H1 (cell line): ENCODE results near the gene MBD3L1. TPM values are rescaled to one million over a fixed set of nuclear protein-coding genes. Genes with fewer than 3 reads are reported as not detected.

ENCODE experiments used
- CTCF ChIA-PET: fragments of 300-600 bp; sonication (Branson Sonifier 250); formaldehyde crosslinking; loops from one replicate; lab custom pipeline; 2021; ENCODE audit not compliant: partially characterized antibody; lab: Charles Lee
- POLR2A ChIA-PET: fragments of 300-600 bp; sonication (Branson Sonifier 250); formaldehyde crosslinking; loops from one replicate; lab custom pipeline; 2021; ENCODE audit warnings: inconsistent platforms; ENCODE audit not compliant: partially characterized antibody; lab: Charles Lee
- DNase-seq, 2 experiments: peaks; one replicate each; pipeline versions ENCODE4 v3.0.0 to v3.0.0-alpha.2; 2010 to 2022; ENCODE audit warnings: low spot score in 2 of 2, low read depth in 1 of 2, mixed read lengths in 1 of 2
- FAIRE-seq: peaks from 2 replicates; lab custom pipeline; 2011; peaks lifted over from hg19 to GRCh38; lab: Jason Lieb, UNC
- H2AFZ ChIP-seq: 2 replicates; pipeline ENCODE4 v1.8.1; 2012; ENCODE audit warnings: low read length, inconsistent platforms
- H2AK5ac ChIP-seq: 2 replicates; pipeline ENCODE4 v1.6.1; 2013; ENCODE audit warnings: low read depth, low read length
- H2BK120ac ChIP-seq: replicated peaks from 2 replicates; pipeline ENCODE3; 2013; ENCODE audit warnings: low read depth, low read length, inconsistent platforms
- H2BK12ac ChIP-seq: 2 replicates; pipeline ENCODE4 v1.6.1; 2013; ENCODE audit warnings: low read depth, low read length
- H2BK15ac ChIP-seq: 2 replicates; pipeline ENCODE4 v1.6.1; 2013; ENCODE audit warnings: low read length
- H2BK20ac ChIP-seq: 2 replicates; pipeline ENCODE4 v1.6.1; 2013; ENCODE audit warnings: low read length
- H2BK5ac ChIP-seq: 2 replicates; pipeline ENCODE4 v1.6.1; 2013; ENCODE audit warnings: low read depth, low read length
- H3K14ac ChIP-seq: 2 replicates; pipeline ENCODE4 v1.6.1; 2013; ENCODE audit warnings: inconsistent platforms; ENCODE audit not compliant: insufficient read length
- H3K18ac ChIP-seq: 2 replicates; pipeline ENCODE4 v1.6.1; 2013; ENCODE audit warnings: low read length; ENCODE audit errors: extremely low read depth
- H3K23ac ChIP-seq: 2 replicates; pipeline ENCODE4 v1.6.1; 2013; ENCODE audit warnings: inconsistent platforms; ENCODE audit not compliant: insufficient read length
- H3K23me2 ChIP-seq: 2 replicates; pipeline ENCODE4 v1.6.1; 2013; ENCODE audit warnings: low read depth, low read length
- H3K27ac ChIP-seq: 2 replicates; pipeline ENCODE4 v1.6.1; 2011; ENCODE audit warnings: low read depth, low read length, inconsistent platforms
- H3K27me3 ChIP-seq, 4 experiments: replicated peaks in 1 of 4; 1 replicate in 1 of 4; 2 replicates in 3 of 4; pipeline versions ENCODE4 v1.6.1 to v1.8.1; 2011 to 2013; ENCODE audit warnings: low read length in 3 of 4, mild to moderate bottlenecking in 3 of 4, inconsistent platforms in 2 of 4, mixed read lengths in 2 of 4, moderate library complexity in 1 of 4; ENCODE audit not compliant: control insufficient read depth in 3 of 4, insufficient read depth in 3 of 4; ENCODE audit errors: extremely low read depth in 1 of 4
- H3K36me3 ChIP-seq, 4 experiments: 2 replicates each; pipeline versions ENCODE4 v1.6.1 to v1.8.1; 2011 to 2013; ENCODE audit warnings: mild to moderate bottlenecking in 4 of 4, low read length in 3 of 4, moderate library complexity in 2 of 4, control low read depth in 1 of 4, inconsistent platforms in 1 of 4; ENCODE audit not compliant: insufficient read depth in 4 of 4, control insufficient read depth in 2 of 4
- H3K4ac ChIP-seq: replicated peaks from 2 replicates; pipeline ENCODE3; 2013; ENCODE audit warnings: low read length, low read depth, mixed read lengths, inconsistent platforms; ENCODE audit not compliant: insufficient read length
- H3K4me1 ChIP-seq, 4 experiments: replicated peaks in 1 of 4; 1 replicate in 1 of 4; 2 replicates in 3 of 4; pipeline versions ENCODE4 v1.6.1 to v1.8.1; 2011 to 2013; ENCODE audit warnings: low read length in 3 of 4, inconsistent platforms in 2 of 4, mixed read lengths in 1 of 4; ENCODE audit not compliant: insufficient read depth in 4 of 4, control insufficient read depth in 3 of 4
- H3K4me2 ChIP-seq, 2 experiments: 2 replicates each; pipeline versions ENCODE4 v1.6.1 to v1.8.1; 2011 to 2013; ENCODE audit warnings: low read depth in 2 of 2, low read length in 2 of 2, control low read depth in 1 of 2, inconsistent platforms in 1 of 2, mild to moderate bottlenecking in 1 of 2; ENCODE audit not compliant: insufficient read depth in 1 of 2
- H3K4me3 ChIP-seq, 4 experiments: fragments of 200-600, 300-600 bp in 1 of 4; sonication (generic), shearing (Covaris generic), sonication (Bioruptor Twin) in 1 of 4; 2 replicates each; pipeline versions ENCODE4 v1.5.1 to v1.8.1; 2011 to 2016; ENCODE audit warnings: low read length in 4 of 4, low read depth in 3 of 4, control low read depth in 2 of 4, inconsistent platforms in 2 of 4, mild to moderate bottlenecking in 2 of 4, mixed read lengths in 1 of 4, moderate library complexity in 1 of 4; ENCODE audit not compliant: insufficient read depth in 2 of 4; ENCODE audit errors: extremely low read depth in 1 of 4
- H3K56ac ChIP-seq: replicated peaks from 2 replicates; pipeline ENCODE3; 2013; ENCODE audit warnings: low read depth, mild to moderate bottlenecking, mixed read lengths, low read length, inconsistent platforms; ENCODE audit not compliant: insufficient read length
- H3K79me1 ChIP-seq: 2 replicates; pipeline ENCODE4 v1.6.1; 2013; ENCODE audit warnings: low read depth, low read length, control low read depth
- H3K79me2 ChIP-seq, 2 experiments: 2 replicates each; pipeline versions ENCODE4 v1.6.1 to v1.8.1; 2012 to 2013; ENCODE audit warnings: low read length in 2 of 2, mild to moderate bottlenecking in 2 of 2, inconsistent platforms in 1 of 2; ENCODE audit not compliant: insufficient read depth in 2 of 2, control insufficient read depth in 1 of 2
- H3K9ac ChIP-seq, 4 experiments: replicated peaks in 1 of 4; 1 replicate in 1 of 4; 2 replicates in 3 of 4; pipeline versions ENCODE4 v1.6.1 to v1.8.1; 2011 to 2013; ENCODE audit warnings: low read depth in 3 of 4, low read length in 3 of 4, control low read depth in 2 of 4, mild to moderate bottlenecking in 2 of 4, moderate library complexity in 2 of 4, inconsistent platforms in 1 of 4; ENCODE audit errors: extremely low read depth in 1 of 4
- H3K9me3 ChIP-seq, 2 experiments: 2 replicates each; pipeline versions ENCODE4 v1.6.1 to v1.8.1; 2012 to 2013; ENCODE audit warnings: mild to moderate bottlenecking in 2 of 2, moderate library complexity in 2 of 2, control low read depth in 1 of 2, inconsistent platforms in 1 of 2, low read depth in 1 of 2, low read length in 1 of 2, mixed read lengths in 1 of 2; ENCODE audit not compliant: insufficient read depth in 2 of 2
- H4K20me1 ChIP-seq, 2 experiments: replicated peaks in 1 of 2; 2 replicates each; pipeline versions ENCODE3 to v1.8.1; 2011 to 2013; ENCODE audit warnings: inconsistent platforms in 2 of 2, low read length in 2 of 2, mild to moderate bottlenecking in 1 of 2; ENCODE audit not compliant: insufficient read depth in 2 of 2, control insufficient read depth in 1 of 2
- H4K5ac ChIP-seq: 2 replicates; pipeline ENCODE4 v1.6.1; 2013; ENCODE audit warnings: low read length, low read depth, mixed read lengths, inconsistent platforms; ENCODE audit not compliant: insufficient read length
- H4K8ac ChIP-seq: 2 replicates; pipeline ENCODE4 v1.8.0; 2013; ENCODE audit warnings: mild to moderate bottlenecking, moderate library complexity, low read length, inconsistent platforms; ENCODE audit not compliant: insufficient read depth; ENCODE audit errors: extremely low read depth
- H4K91ac ChIP-seq: replicated peaks from 2 replicates; pipeline ENCODE3; 2013; ENCODE audit warnings: low read length, mixed read lengths, inconsistent platforms; ENCODE audit not compliant: insufficient read length
- CHD2 ChIP-seq: IDR thresholded peaks from 2 replicates; pipeline ENCODE4 v1.6.1; 2012; ENCODE audit warnings: low read length, improper control_type of control experiment
- GABPA ChIP-seq: IDR thresholded peaks from 2 replicates; pipeline ENCODE4 v1.6.1; 2011; ENCODE audit warnings: mild to moderate bottlenecking, low read length, moderate library complexity, borderline replicate concordance; ENCODE audit not compliant: insufficient read depth
- HDAC6 ChIP-seq: IDR thresholded peaks from one replicate; pipeline ENCODE4 v1.7.1; 2012; ENCODE audit warnings: low read depth, mild to moderate bottlenecking, inconsistent platforms, low read length, moderate library complexity
- JUN ChIP-seq: IDR thresholded peaks from 2 replicates; pipeline ENCODE4 v1.6.1; 2011; ENCODE audit warnings: low read depth, mild to moderate bottlenecking, improper control_type of control experiment, low read length
- KDM4A ChIP-seq: IDR thresholded peaks from one replicate; pipeline ENCODE4 v1.7.1; 2012; ENCODE audit warnings: low read depth, mild to moderate bottlenecking, moderate library complexity, low read length, inconsistent platforms; ENCODE audit not compliant: severe bottlenecking
- TAF7 ChIP-seq: optimal IDR thresholded peaks from 2 replicates; pipeline ENCODE3; 2011; ENCODE audit warnings: low read depth, mild to moderate bottlenecking, inconsistent platforms, low read length, moderate library complexity, borderline replicate concordance
- polyA plus RNA-seq, 7 experiments: library from polyadenylated mRNA; depleted of rRNA in 3 of 7; stranded (reverse) in 5 of 7; unstranded in 2 of 7; fragments of >200 nt in 5 of 7; fragments of 200-250 nt in 2 of 7; gene quantifications; 1 replicate in 5 of 7; 2 replicates in 1 of 7; 4 replicates in 1 of 7; pipeline versions ENCODE4 v1.2.1 to v1.2.3, GENCODE V29; 2011 to 2013; ENCODE audit warnings: missing spikeins in 2 of 7, mixed read lengths in 2 of 7
- total RNA-seq: library from RNA; stranded (reverse); fragmentation: NEBNext Ultra II Directional; extraction: Animal tissue kit (Norgen Biotek cat#: 25700); gene quantifications from 2 replicates; pipeline ENCODE4 v1.2.1, GENCODE V29; 2021

MBD3L1 gene
- total and polyA plus RNA-seq, 2 of the 8 experiments (the other 6 are each of a cell fraction or from before 2014, with no cell fraction given): not detected

GRCh38 chr19:8884416-8884815 is 52.2 kb downstream of the MBD3L1 start:
- Histone ChIP-seq H3K9me3 (peaks cover 86 to 87% of the 10 kb centered on the region in 2 experiments), H2BK20ac (no peak overlapping the region), H3K18ac (no peak overlapping the region), H3K23ac (no peak overlapping the region), H3K79me2 (no peaks in the 10 kb centered on the region), H2BK12ac (no peak overlapping the region), H3K27me3 (no peaks in the 10 kb centered on the region), H3K23me2 (peaks cover 5% of the 10 kb centered on the region; the same call in 1 of the 2 replicates), H3K4me2 (no peak overlapping the region), H3K9ac (no peak overlapping the region), H3K4ac (no peak overlapping the region), H3K4me1 (no peaks in the 10 kb centered on the region), H2AK5ac (no peak overlapping the region), H3K14ac (no peak overlapping the region), H3K79me1 (no peaks in the 10 kb centered on the region), H4K91ac (no peak overlapping the region), H2BK5ac (no peak overlapping the region), H4K8ac (no peak overlapping the region), H4K5ac (no peak overlapping the region), H2BK120ac (no peak overlapping the region), H2AFZ (no peak overlapping the region), H2BK15ac (no peak overlapping the region), H3K56ac (no peak overlapping the region), H3K36me3 (peaks cover 0 to 3% (median 0%) of the 10 kb centered on the region in 4 experiments; a peak in 1 of 8 replicates), H3K4me3 (no peak overlapping the region), H4K20me1 (peaks cover 0 to 2% of the 10 kb centered on the region in 2 experiments), H3K27ac (no peak overlapping the region)
- TF ChIP-seq CHD2 (no peak), HDAC6 (no peak), KDM4A (no peak), JUN (no peak), TAF7 (no peak), GABPA (no peak)
- FAIRE-seq (no peak), DNase-seq (no peak)
- CTCF ChIA-PET: no interaction called here
- POLR2A ChIA-PET: no interaction called here
